Right kidney (tissue), 1 donor: ENCODE measurements around the gene UBE3B.
A peak's percentile ranks its signal among the peaks of the same experiment; 100 is the strongest.
"Not testable (repeated sequence)": the region's sequence is repeated elsewhere in the genome, so short reads cannot be mapped to it uniquely, and the experiment has no call there.

Source experiments
- DNase-seq: peaks from one replicate; pipeline ENCODE4 v3.0.0-alpha.2; 2016

UBE3B gene

DNA sequence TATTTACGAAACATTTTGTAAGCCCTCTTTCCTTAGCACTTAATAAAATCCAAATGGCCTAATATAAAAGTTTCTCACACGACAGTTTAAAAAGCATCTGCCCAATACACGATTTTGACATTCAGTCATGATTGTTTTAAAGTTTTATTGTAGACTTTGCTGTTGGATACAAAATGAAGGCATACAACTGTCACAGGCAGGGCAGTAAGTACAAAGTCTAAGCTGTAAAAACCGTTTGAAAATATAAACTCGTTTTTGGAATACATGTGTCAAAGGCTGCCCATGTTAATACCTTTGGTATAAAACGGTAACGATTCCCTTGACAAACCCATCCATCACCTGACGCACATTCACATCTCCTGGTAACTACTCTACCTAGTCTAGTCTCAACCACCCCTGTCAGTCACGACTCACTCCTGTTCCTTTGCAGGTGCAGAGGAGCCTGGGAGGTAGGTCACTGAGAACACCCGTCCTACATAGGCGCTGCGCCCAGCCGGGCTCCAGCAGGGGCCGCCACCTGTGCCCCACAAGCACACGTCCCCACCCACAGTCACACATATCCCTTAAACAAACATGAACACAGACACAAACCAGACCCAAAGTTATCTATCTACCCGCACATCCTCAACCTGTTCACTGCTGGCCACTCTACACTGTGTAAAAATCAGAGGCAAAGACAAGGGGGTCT lies 27.4 kb upstream of the UBE3B start:
- DNase-seq: no peak

DNA sequence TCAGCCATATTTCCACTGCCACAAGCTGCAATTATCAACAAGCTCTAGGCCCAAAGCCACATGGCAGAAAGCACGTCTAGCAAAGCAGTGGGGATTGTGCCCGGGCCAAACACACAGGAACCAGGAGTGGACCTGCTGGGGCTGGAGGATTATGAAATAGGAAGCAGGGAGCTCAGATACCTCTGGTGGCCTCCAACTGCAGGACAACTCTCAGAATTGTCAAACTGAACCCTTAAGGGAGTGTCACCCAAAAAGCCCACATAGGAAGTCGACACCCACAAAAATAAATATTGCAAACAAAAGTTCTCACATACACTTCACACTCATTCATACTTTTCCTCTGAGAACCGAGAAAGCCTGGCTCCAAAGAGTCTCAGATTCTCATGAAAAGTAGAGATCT lies 26.5 kb upstream of the UBE3B start:
- no peak for DNase-seq

DNA sequence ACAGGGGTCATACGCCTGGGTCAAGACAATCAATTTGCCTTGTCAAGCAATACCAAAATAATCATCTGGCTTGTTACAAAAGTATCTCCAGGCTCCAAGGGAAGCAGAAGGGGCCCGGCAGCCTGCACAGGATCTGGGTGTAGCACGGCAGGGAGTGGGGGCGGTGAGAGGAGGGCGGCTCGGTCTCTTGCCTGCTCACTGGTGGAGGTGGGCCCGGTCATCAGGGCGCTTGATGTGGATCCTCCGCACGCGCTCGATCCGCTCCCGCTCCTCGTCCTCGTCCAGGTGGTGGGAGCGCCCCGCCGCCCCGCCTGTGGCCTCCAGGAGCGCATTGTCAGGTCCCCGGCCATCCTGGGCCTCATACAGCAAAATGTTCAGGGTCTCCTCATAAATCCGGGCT lies 26.0 kb upstream of the UBE3B start:
- DNase-seq: no peak

DNA sequence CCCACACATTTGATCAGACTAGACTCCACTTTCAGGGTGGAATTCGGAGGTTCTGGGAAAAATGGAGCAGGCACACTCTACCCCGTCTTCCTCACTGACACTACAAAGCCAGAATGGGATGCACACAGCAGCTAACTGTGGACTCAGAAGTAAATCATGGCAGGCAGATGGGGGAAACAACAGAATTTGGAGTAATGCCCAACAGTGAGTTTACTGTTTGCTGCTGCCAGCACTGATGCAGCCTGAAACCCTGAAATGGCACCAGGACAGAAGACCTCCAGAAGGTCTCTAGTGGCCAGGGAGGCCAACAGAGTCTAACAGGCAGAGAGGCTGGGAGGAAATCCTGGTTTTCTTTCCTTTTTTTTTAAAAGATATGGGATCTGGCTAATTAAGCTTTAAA lies 24.9 kb upstream of the UBE3B start:
- DNase-seq: no peak

DNA sequence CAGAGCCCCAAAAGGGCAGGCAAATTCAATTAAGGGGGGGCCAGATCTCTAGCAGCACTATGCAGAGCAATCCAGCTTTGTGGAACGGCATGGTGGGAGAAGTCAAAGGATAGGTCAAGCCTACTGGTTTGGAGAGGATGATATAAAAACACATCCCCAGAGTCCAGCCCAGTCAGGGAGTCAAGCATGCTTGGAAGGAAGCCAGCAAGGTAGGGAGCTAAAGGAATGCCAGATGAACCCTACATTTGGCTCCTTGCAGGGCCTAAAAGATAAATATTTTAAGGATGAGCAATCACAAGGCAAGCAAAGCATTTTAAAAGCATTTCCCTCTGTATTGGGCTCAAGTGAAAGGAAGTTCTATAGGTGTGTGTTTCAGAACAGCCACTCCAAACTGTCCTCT lies 21.7 kb upstream of the UBE3B start:
- DNase-seq: no peak

DNA sequence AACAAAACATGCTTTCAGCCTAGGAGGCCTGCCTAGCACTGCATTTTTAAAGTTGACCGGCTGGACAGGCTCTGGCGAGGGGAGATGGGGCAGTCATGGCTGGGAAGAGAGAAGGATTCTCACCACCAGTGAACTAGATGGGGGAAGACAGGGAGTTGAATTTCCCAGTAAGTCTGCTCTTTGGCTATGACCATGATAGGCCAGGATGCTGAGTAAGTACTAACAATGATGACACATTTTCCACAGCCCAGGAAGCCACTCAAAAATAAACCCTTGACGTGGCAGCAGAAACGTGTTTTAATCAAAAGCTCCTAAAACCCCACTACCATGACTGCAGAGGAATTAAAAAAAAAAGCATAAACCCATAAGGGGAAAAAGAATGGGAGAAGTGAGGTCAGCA lies 19.3 kb upstream of the UBE3B start:
- no peak for DNase-seq

DNA sequence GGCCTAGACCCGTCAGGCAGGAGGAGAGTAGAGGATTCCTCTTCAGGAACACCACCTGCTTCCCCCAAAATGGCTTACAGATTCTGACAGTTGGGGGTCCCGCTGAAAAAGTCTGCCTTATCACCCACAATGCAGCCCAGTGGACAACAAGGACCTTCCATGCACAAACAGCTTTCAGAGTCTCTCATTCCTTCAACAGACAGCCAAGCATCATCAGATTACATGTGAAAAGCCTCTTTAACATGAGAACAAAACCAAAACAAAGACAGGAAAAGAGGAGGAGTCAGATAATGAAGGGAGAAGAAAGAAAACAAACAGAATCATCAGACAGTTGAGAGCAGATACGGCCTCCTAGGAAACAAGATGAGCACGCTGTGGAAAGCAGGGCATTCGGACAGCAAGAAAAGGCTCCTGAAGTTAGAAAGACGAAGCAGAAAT lies 18.6 kb upstream of the UBE3B start:
- peak; percentile 49 for DNase-seq

DNA sequence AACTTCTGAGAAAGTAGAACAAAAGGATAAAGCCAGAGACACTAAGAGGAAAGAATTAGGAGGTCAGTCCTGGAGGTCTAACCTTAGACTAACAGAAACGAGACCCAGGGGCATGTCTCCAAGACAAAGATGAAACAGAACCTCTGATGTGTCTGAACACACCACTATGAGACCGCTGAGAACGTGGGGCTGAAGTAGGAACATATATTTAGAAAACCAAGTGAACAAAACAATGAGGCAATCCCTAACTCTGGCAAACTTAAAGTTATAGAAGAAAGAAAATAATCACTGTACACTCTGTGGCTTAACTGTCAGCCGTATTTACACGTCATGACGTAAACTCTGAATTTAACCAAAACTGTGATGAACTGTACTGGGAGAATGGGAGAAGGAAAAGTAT lies 18.2 kb upstream of the UBE3B start:
- no peak for DNase-seq

DNA sequence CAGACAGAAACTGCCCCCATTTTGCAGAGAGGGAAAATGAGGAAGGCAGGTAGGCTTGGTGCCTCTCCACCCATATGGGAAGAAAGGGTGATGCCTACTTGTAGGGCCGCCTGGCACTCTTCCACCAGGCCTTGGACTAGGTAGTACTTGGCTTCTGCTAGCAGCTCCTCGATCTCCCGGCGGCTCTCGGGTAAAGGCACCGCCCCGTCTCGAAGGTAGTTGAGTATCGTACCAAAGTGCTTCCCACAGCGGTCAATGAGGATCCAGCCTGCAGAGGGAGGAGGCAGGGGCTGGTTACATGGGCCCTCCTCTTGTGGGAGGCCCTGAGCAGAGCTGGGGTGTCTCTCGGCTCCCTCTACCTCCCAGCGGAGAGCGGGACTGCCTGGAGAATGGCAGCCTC lies 16.9 kb upstream of the UBE3B start:
- DNase-seq: no peak

DNA sequence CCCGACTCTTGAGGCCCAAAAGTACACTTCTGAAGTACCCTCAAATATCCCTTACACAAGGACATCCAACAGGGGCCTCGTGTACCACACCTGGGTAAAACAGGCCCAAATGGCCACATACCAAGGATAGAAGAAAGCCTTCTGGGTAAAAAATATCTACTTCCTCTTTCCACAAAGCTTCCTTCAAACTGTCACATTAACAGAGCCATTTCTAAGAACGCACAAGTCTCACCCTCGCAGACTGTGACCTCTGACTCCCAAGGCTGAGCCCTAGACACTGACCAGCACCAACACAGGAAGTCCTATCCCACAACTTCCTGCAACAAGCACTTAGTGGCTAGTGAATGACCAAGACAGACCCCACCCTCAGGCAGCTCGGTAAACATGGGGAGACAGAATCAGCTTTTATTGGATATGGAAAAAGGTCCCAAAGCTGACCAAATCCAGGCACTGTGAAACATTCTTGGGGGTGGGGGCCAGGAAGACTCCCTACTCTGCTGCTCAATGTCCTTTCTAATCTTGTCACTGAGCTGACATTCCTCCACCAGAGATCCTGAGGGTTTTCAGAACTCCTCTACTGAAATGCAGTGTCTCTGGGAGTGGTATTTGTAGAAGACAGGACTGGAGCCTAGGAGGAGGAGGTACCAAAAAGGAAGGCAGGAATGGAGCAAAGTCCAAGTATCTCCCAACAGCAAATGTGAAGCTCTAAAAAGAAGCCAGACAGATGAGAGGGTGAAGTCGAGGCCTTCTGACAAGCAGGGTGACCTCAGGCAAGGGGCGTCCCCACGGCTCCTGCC lies 16.2 kb upstream of the UBE3B start:
- DNase-seq: peak; percentile 11

DNA sequence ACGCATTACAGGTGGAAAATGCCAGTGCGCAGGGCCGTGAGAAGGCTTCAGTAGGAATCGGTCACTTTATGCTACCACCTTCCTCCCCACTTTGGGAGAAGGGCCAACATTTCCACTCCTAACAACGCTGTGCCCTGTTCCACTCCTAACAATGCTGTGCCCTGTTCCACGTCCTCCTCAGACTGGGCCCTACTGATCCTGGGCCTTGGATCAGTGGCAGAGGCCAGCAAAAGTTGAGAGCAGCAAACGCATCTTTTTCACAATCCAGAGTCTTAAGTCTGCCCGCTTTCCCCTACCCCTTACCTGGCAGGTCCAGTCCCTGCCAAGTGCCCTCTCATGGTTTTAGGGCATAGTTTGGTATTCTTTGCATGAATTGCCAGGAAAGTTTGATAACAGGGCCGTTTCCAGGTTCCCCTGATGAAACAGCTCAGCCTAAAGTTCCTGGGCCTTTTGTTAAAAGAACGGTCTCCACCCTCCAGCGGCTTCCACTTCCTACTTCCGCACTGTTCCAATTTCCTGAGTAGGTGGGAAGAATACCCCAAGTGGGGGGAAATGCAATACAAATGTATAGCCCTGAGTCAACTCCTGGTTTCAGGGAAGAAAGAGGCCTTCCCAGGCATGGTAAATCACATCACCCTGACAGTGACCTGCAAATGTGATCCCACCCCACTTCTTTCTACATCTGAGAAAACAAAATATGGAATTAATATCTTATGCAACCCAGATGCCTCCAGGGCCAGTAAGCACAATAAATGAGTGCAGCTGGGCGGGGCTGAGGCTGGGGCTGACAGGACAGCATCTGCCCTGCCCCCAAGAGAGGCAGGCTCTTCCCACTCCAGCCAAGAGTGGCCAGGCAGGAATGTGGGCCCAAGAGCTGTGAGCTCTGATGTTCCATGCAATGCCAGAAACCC lies 15.3 kb upstream of the UBE3B start:
- DNase-seq: peak; percentile 61

DNA sequence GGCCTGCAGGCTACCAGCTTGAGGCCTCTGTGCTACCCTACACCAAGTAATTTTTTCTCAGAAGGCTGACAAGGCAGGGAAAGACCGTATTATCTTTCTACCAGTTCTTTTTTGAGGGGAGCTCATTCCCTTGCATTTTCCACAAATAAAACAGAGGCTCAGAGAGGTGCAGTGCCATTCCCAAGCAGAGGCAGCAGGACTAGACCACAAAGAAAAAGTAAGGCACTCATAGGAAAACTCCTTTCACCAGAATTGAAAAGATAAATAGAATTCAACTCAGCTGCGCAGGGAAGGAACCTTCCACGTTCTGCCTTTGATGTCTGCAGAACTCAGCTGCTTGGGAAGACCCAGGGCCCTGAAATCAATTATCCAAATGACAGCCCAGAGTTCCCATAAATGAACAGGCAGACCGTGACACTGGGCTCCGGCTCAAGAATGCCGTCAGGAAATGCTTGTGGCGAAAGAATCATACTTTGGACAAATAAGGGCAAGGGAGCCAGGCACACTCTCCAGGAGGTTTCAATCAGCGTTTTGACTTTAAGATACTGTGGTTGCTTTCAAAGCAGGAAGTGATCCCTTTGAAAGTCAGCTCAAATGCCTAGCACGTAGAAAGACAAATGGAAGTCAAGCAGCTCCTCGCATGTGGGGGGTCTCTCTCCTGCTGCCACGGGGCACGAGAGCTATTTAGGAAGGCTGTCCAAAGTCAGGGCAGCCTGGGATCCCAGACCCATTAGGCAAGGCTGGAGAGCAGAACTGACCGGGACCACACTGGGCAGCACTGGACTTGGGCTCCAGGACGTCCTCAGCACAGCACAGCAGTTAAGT lies 14.4 kb upstream of the UBE3B start:
- peak; percentile 64 for DNase-seq

DNA sequence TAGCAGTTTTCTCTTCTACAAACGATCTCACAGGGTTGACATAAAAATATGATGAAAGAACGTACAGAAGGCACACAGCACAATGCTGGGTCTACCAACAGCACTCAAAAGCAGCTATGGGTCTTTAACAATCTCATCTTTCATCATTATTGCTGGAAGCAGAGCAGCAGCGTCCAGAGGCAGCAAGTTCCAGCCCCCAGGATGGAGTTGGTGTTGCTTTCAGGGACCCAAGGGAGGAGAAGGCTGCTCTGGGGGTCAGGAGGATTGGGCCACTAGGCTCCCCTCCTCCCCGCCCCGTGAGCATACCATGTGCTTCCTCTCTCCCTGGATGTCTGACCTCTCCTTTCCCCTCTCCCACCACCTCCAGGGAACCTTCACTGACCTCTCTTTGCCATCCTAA lies 13.7 kb upstream of the UBE3B start:
- no peak for DNase-seq

DNA sequence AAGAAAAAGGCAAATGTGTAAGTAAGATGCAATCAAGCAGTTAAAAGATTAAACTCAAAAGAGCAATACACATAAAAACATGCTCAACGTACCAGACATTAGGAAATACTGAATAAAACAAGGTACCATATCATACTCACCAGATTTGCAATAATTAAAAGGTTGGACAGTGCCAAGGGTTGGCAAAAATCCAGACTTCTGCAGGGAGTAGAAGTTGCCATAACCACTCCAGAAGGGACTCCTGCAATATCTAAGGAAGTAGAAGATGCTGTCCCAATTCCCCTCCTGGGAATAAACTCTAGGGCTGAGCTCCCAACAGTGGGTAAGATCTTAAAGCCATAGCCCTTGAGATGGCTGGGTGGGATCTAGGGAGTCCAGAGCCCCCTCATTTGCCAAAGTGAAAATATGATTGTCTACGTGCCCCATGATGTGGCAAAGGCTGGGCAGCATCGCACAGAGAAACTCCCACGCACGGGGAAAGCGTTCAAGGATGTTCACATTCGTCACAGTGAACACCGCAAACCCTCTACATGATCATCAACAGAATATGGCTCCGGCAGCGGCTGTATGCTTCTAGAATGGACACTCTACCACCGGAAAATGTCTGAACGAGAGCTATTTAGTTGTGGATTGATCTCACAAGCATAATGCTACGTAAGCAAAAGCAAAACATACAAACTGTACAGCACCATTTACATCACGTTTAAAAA lies 12.6 kb upstream of the UBE3B start:
- DNase-seq: no peak

DNA sequence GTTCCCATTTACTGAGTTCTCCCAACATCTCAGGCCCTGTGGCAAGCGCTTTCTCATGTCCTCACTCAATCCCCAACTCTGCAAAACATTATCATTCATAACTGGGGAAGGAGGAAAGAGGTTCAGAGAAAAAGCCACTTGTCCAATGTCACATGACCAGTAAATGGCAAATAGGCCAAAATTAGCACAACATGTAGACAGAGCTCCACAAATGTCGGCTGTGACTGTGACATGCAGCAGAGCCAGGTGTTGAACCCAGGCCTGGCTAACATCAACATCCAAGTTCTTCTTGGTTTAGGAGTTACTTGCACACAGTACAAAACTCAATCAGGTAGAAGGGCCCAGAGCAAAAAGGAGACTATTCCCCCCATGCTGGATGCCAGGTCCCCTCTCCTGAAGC lies 11.1 kb upstream of the UBE3B start:
- DNase-seq: no peak

DNA sequence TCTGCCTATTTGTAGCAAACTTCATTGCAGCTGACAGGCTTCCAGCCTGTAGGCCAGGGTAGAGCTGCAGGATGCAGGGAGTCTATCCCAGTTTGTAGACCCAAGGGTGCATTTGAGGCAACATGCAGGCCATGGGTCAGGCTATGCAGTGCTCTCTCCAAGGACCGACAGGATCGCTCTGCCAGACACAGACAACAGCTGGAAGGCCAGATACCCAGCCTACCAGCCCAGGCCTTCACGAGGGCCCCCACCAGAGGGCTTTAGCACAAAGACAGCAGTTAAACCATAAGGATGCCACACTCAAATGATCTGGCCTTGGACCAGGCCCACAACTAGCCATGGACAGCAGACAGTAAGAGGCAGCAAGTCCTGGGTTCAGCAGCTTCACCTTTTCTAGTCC lies 10.6 kb upstream of the UBE3B start:
- no peak for DNase-seq

DNA sequence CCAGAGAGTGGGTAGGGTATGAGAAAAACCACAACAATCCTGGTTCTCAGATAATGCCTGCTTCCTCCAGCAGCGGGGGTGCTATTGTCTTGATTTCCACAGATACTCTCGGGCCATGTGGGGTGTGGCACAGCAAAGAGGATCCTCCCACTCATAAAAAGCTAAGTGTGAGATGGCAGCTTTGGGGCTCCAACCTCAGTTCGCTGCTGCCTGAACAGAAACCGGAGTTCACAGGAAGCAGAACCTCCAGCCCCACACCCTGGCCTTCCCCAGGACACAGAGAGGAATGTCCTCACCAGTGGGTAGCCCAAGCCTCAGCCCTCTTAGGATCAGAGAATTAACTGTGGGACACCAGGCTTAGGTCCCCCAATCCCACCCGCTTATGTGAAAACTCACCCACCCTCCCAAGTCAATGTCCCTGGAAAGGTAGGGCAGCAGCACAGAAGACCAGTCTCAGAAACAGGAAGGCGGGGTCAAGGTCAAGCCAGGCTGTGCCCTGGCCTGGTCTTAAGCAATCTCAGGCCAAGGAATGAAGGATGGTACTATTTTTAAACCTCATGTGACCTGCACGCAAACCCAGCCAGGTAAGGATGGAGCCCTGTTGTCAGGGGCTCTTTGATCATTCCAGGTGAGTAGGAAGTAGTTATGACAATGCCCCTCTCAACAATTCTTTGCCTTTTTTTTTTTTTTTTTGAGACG lies 9.3 kb upstream of the UBE3B start:
- no peak for DNase-seq

DNA sequence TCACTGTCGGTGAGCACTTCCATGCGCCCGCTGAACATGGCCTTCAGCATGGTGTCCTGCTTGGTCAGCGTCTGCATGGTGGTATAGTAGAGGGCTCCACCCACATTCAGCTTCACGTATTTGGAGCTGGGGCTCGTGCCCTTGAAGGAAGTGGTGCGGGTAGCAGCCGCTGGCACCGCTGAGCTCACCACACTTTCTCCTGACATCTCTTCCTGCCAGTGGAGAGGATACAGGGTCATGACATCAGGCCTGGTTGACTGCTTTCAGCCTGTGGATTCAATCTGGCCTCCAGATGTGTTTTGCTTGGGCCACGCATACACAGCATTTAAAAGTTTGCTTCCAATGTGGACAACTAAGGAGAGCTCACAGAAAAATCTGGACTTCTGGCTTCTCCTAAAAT lies 7.9 kb upstream of the UBE3B start:
- DNase-seq: no peak

DNA sequence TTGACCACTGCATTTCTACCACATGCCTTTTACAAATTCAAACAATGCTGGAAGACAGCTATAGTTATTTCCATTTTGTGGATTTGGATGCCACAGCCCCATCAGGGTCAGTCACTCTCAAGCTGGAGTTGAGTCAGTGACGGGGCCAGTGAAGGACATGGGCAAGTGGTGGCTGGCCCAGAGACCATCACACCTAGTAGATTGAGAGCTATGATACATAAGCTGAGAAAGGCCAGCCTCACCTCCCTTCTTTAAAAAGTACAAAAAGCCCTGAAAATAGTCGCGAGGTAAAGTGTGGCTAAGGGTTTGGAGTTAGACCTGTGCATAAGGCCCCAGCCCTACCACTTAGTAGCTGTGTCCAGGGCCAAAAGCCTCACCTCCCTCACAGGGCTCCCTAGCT lies 4.4 kb upstream of the UBE3B start:
- no peak for DNase-seq

DNA sequence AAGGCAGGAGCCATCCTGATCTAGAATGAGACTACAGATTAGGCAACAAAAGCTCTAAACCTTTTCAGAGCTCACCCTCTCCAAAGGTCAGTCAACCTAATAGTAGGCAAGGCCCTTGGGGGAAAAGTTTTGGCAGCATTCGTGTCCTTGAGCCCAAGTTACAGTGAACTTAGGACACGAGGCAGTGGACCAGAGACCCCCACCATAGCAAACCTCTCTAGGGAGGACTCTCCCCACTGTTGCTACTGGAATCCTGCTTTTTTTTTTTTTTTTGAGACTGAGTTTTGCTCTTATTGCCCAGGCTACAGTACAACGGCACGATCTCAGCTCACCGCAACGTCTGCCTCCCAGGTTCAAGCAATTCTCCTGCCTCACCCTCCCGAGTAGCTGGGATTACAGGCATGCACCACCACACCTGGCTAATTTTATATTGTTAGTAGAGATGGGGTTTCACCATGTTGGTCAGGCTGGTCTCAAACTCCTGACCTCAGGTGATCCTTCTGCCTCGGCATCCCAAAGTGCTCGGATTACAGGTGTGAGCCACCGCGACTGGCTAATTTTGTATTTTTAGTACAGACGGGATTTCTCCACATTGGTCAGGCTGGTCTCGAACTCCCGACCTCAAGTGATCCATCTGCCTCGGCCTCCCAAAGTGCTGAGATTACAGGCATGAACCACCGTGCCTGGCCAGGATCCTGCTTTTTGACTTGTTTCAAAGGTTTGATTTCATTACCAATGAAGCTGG lies 3.7 kb upstream of the UBE3B start:
- not testable (repeated sequence) for DNase-seq
